ENCODE measurements around the gene LRRC2. TPM values are rescaled to one million over a fixed set of nuclear protein-coding genes. Genes with fewer than 3 reads are reported as not detected.
A peak's percentile ranks its signal among the peaks of the same experiment; 100 is the strongest.
"Not testable (repeated sequence)": the region's sequence is repeated elsewhere in the genome, so short reads cannot be mapped to it uniquely, and the experiment has no call there.

LRRC2 gene, protein sequence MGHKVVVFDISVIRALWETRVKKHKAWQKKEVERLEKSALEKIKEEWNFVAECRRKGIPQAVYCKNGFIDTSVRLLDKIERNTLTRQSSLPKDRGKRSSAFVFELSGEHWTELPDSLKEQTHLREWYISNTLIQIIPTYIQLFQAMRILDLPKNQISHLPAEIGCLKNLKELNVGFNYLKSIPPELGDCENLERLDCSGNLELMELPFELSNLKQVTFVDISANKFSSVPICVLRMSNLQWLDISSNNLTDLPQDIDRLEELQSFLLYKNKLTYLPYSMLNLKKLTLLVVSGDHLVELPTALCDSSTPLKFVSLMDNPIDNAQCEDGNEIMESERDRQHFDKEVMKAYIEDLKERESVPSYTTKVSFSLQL
- 7.0 and 8.2 TPM in 2 replicates for total RNA-seq
- 1.3 TPM for polyA plus RNA-seq (2012)

DNA sequence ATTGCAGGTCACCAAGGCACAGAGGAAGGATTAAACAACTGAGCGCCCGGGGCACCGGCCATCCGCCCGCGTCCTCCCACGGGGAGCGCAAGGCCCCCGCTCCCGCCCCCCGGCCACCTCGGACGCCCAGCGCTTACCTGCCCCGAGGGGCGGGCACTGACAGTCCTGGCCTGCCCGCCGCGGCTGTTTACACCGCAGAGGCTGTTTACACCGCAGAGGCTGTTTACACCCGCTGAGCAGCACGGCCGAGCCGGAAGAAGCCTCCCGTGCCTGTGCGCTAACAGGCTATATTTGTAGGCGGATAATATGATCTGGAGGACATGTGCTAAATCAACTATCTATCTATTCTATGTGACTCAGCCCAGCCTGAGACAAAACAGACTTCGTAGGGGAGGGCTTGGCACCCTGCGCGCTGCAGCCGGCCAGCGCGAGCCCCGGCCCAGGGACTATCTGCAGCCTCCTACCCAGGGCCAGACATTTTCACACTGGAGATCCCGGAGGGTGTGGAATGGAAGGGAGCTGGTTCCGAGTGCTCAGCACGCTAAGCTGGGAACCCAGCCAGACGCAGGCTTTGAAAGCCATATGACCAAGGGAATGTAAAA, at the start of gene LRRC2:
Gene LRRC2, minus strand, starts transcription at position 263 of the 602 bp plus-strand sequence. CDS start 14,711 bp downstream, outside the sequence.
- peak; percentile 92 for DNase-seq (ENCODE audit: low read depth)

DNA sequence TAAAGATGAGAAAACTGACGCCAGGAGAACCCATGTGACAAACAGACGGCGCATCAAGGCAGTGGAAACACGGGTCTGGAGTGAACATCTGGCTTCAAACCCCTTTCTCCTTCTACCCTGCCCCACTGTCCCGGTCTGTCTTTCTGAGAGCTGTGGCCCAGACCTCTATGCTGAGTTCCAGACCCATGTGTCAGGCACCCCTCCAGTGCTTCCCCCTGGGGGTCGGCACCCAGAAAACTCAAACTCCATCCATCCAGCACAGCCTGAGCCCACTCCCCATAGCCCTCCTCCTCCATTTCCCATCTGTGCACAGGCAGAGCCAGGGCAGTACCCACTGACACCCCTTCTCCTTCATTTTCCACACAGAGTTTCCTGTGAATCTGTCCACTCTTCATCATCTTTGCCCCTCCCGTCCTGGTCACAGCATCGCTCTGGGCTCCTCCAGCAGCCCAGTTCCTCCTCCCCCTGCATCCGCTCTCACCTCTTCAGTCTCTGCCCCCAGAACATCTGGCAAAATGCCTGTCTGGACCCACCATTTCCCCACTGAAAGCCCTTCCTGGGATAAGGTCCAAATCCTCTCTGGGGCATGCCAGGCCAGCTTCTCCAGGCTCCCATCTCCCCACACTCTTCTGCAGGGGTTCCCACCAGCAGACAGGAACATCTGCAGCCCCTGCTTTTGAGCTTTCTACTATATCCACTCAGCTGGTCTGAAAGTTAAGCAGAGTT, 49.1 kb upstream of the LRRC2 start:
- no peak for DNase-seq (ENCODE audit: low read depth)

DNA sequence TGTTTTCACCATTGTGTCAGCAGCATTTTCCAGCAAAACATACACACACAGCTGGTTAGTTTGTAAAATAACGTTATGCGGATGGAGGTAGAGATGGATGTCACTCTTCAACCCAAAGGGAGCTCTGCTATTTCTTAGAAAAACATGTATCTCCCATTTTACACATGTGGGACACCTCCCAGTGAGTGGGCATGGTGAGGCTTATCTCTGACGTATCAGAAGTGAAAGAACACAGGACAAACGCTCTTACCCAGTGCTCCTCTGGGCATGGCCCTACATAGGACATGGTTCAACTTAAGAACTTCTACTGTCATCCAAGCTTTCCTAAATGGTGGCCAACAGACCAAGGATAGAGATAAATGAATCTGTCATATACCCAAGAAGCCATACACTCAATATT, 48.3 kb upstream of the LRRC2 start:
- no peak for DNase-seq (ENCODE audit: low read depth)

DNA sequence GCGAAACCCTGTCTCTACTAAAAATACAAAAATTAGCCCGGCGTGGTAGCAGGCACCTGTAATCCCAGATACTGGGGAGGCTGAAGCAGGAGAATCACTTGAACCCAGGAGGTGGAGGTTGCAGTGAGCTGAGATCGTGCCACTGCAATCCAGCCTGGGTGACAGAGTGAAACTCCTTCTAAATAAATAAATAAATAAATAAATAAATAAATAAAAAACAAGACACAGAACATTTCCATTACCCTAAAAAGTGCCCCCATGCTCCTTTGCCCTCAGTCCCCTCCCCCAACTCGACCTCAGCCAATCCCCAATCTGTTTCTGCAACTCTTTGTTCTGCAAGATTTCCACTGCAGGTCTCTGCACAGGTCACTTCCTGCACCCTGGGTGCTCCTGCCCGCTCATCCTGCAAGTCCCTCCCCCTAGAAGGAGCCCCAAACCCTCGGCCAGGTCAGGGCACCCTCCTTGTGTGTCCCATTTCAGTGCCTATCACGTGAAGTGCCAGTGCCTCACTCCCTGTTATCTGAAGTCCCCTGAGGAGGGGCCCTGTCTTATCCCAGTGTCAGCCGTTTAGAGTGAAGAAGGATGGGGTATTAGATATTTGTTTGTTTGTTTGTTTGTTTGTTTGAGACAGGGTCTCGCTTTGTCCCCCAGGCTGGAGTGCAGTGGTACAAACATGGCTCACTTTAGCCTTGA, 47.4 kb upstream of the LRRC2 start:
- no peak for DNase-seq (ENCODE audit: low read depth)

DNA sequence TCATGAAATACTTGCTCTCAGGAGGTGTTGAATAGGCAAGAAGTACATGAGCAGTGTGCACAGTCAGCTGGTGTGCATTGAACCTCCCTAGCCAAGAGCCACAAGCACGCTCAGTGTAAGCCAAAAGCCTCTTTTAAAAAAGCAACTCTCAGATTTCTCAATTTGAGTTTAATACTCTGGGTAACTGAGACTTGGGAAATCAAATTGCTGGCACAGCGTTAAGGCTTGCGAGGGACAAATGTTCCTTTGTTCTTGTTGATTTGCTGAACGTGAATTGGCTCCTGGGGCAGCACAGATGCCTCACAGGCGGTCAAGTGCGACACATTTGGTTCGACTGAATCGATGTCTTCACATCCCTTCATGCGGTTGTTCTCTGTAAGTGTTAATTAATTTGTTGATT, 46.2 kb upstream of the LRRC2 start, which contains the start of gene FAM240A:
Gene FAM240A, plus strand, starts transcription at position 202 of the 400 bp plus-strand sequence. Its CDS starts 159 bp downstream, at position 361.
- DNase-seq (ENCODE audit: low read depth) = peak; percentile 11

DNA sequence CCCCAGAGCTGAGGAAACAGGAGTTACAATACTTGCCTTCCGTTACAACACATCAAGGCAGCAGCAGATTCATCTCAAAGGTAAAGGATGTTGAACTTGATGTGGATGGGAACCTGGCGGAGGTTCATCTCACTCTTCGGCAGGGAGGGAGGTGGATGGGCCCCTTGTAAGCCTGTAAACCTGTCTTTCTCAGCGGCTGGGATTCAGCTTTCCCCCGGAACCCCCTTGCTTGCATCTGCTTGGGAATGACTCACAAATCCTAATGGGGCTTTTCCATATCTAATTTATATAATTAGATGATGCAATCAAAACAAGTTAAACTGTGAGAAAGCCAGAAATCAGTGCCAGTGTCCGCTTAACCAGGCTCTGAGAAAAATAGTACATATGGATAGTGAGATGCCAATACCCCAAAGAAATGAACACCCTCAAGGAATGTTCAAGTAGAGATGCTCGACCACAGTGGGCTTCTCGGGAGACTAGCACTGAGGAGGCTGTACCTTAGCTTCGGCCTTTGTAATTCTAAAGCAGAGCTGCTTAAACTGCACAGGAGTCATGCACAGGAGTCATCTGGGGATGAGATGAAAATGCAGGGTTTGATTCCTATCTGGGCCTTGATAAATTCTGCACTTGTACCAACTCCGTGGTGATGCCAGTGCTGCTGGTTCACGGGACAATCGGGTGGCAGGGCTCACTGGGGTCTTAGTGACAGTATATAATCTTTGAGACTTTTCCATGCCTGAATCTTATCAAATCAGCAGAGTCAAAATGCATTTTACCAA, 44.0 kb upstream of the LRRC2 start:
- DNase-seq (ENCODE audit: low read depth) = no peak

DNA sequence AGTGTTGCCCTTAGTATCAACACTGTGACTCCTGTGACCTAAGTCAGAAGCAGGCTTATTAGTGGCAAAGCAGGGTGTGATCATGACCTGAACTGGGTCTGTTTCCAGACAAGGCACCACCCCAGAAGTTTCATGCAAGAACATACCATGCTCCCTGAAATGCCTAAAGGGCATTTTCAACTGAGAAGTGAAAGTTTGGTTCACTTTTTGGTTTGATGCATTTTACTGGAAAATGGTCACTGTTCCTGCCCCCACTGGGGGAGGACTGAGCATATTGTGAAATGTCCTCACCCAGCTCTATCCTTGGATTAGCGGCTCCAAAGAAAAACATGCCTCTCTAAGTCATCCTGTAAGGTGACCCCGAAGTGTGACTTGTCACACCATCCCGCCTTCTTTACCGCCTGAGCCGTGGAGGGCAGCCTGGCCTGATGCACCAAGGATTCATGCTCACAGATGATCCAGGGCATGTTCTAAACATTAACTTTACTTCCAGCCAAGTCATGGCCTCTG, 43.2 kb upstream of the LRRC2 start:
- DNase-seq (ENCODE audit: low read depth) = no peak

DNA sequence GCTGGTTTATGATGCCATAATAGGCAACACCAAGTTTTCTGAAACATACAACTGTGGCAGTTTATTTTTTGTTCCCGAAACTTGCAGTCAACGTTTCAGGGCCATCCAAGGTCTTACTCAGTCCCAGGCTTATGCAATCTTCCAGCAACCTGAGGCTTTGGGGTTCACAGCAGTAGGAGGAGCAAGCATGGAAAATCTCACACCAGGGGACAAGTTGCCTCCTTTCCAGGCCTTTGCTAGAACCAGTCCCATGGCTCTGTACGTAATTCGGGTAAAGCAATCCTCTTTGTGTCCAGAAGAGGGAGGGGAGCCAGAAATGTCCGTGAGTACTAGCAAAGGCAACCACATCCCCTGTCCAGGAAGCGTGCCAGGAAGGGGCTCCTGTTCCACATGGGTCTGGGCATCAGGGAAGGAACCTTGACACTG, 41.5 kb upstream of the LRRC2 start:
- no peak for DNase-seq (ENCODE audit: low read depth)

DNA sequence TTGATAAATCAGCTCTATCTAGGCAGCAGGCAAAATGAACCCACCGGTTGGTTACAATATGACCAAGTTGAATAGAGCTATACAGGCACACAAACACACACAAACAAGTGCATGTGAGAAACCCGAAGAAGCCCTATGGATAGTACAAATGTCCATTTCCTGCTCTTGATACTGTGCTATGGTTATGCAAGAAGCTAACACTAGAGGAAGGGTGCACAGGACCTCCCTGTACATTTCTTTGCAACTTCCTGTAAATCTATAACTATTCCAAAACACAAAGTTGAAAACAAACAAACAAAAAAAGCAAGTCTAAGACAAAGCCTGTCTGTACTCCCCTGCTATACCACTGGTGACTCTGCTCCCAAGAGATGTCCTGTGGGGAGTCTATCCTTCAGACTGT, 38.0 kb upstream of the LRRC2 start:
- no peak for DNase-seq (ENCODE audit: low read depth)

DNA sequence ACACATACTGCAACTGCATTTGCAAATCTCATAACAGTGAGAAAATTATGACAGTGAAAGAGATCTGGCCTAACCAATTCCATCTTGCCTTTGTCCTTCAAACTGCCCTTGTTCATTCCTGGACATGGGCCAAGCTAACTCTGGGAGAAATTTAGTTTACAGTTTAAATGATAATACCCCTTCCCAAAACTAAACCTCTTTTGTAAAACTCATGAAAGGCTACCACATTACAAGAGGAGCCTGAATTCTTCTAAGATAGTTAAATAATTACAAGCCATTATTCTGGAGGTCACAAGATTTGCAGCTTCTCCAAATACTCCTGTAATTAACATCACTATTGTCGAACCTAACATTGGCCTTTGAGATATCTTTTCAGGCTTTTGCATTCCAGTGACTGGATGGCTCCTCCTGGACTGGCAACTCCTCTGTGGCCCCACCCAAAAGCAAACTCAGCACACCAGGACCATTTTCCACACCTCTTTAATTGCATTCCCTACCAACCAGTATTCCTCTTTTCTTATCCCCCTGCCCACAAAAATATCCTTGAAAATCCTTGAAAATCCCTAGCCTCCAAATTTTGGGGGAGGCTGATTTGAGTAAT, 37.4 kb upstream of the LRRC2 start:
- DNase-seq (ENCODE audit: low read depth) = no peak

DNA sequence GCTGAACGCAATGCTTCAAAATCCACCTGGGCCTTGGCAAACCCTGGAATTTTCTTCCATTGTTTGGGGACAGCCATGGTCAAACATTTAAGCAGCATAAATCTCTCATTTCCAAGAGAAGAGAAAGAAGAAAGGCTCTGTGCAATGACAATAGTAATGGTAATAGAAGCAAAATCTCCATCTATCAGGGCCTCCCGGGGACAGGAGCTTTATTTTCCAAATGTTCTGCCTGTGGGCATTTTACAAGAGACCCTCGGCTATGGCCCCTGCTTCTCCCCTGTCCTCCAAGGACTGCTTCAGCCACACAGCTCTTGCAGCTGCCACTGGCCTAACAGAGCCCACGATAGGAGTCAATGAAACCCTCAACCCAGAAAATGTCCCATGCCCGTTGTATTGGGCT, 33.5 kb upstream of the LRRC2 start:
- DNase-seq (ENCODE audit: low read depth) = no peak

DNA sequence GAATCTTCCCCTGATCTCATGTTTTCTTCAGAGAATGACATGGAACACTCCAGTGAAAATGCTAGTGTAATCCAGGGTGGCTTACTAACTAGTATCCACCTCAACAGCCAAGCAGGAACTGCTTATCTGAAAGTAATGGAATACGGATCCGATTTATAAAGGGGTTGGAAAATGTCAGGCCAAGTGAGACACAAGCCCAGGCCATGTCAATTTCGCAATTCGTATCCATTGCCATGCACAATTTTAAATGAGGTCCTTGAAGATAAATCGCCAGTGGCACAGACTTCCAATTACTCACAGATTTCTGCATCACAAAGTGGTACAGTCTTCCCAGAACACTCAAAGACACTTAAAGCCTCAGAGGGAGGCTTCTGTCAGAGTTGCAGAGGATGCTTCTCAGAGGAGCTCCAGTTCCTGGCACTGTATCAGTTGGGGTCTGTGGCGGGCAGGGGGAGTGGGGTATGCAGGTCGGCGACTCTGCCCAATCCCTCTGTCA, 29.8 kb upstream of the LRRC2 start:
- no peak for DNase-seq (ENCODE audit: low read depth)

DNA sequence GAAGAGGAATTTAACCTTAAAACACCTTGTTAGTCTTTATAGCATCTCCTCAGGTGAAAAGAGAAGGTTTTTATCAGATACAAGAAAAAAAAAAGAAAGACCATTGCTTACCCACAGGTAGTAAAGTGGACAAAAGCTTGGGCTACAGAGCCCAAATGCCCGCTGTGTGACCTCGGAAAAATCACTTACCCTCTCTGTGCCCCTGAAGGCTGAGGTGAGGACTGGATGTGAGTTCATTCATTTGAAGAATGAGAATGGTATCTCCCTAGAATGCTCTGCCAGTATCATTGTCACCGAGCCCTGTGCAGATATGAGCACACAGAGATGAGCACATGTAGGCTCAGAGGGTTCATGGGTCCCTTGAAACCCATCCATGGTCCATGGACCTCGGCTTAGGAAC, 28.6 kb upstream of the LRRC2 start:
- no peak for DNase-seq (ENCODE audit: low read depth)

DNA sequence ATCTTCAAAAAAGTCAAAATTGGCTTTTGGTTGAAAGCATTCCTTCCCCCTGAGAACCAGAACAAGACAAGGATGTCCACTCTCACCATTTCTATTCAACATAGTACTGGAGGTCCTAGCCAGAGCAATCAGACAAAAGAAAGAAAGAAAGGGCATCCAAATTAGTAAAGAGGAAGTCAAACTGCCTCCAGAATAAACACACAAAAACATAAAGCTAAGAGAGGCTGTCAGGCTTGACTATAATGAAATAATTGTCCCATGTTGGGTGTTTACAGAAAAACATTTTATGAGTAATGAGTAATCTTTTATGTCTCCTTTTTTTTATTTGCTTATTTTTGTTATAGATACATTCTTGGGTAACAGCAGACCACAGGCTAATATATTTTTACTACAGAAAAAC, 27.9 kb upstream of the LRRC2 start:
- DNase-seq (ENCODE audit: low read depth) = no peak

DNA sequence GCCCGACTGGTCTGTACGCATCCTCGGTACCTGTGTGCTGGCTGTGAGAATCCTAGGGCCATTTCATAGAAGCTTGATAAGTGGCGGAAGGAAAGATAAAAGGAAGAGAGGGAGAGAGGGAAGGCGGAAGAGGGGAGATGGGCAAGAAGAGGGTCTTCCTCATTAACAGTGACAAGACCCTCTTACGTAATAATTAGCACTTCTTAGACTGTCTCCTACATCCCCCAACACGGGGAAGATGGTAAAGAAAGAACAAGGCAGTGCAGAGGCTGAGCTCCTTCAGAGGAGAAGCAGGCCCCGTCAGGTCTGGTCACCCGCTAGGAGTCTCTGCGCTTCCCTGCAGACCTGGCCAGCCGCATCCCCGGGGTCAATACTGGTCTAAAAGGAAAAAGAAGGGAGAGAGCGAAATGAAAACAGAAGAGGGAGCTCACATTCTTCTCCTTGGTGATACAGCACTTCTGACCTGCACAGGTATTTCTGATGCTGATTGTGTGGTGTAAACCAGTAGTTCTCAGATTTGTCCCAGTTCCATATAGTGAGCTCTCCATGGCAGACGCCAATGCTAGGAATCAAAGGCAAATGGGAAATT, 27.3 kb upstream of the LRRC2 start:
- DNase-seq (ENCODE audit: low read depth) = no peak

DNA sequence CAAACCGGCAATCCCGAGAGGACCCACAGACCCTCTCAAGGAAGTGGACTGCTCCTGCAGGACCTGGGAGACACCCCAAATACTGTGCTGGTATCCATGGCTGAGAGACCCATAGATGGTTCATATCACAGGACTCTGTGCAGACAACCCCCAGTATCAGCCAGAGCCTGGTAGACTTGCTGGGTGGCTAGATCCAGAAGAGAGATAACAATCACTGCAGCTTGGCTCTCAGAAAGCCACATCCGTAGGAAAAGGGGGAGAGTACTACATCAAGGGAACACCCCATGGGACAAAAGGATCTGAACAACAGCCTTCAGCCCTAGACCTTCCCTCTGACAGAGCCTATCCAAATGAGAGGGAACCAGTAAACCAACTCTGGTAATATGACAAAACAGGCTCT, 21.2 kb upstream of the LRRC2 start:
- DNase-seq (ENCODE audit: low read depth) = not testable (repeated sequence)

DNA sequence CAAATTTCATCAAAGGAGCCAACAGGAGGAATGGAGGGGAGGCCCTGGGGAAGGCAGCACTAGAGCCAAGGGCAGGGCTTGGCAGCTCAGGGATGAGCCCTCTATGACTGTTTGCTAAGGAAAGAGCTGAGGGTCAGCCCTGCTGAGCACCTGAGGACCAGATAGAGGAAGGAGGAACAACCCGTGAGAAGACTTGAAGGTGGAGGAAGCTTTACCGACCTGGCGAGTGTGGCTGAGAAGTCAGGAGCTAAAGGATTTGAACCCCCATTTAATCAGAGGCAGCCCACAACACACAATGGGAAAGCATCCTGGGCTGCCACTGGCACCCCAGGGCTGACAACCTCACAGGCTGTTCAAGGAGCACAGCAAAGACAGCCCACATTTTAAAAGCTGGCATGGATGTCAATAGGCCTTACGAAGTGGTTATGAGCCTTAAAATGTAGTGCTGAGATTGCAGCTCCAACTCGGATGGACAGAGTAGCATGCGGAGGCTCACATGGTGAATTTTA, 20.7 kb upstream of the LRRC2 start:
- DNase-seq (ENCODE audit: low read depth) = no peak

DNA sequence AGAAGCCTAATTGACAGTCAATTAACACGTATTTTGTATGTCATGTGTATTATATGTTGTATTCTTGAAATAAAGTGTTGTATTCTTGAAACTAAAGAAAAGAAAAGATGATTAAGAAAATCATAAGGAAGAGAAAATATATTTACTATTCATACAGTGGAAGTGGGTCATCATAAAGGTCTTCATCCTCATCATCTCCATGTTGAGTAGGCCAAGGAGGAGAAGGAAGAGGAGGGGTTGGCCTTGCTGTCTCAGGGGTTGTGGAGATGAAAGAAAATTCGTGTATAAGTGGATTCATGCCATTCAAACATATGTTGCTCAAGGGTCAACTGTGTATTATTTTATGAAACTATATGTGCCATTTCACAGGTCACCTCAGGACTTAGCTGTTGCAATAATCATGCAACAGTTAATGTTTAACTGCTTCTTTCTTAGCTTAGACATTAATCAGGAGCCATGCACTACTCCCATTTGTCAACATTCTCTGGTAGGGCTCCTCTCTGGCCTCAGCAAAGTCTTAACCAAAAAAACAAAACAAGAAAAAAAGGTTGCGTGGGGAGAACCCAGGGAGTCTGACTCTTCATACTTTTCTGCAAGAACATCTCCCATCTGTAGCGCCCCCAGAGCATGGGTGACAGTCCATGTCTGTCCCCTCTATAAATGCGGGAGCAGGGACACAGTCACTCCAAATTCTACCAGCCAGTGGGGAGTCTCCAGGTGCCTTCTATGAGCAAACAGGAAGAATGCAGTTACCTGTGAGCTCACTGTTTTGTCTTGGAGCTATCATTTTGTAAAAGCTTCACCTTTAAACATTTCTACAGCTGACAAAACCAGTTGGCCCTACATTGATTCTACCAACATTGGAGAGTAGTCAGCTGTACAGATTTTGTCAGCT, 19.9 kb upstream of the LRRC2 start:
- no peak for DNase-seq (ENCODE audit: low read depth)

Measured in myocyte (in vitro differentiated cells).